Sigmoid colon (tissue), 7 donors: ENCODE measurements around the gene TMEM14A. TPM values are rescaled to one million over a fixed set of nuclear protein-coding genes. Genes with fewer than 3 reads are reported as not detected.

Experiments used
- DNase-seq: peaks from one replicate; pipeline ENCODE4 v3.0.0-alpha.2; 2019
- H3K27ac ChIP-seq, 4 donors: fragments of 200-600 bp; sonication (generic); one replicate each; pipeline ENCODE4 v1.5.1; 2016 to 2019; ENCODE audit warnings: mild to moderate bottlenecking in 1 of 4
- H3K27me3 ChIP-seq, 3 donors: fragments of 200-600 bp; sonication (generic); one replicate each; pipeline ENCODE4 v1.5.1; 2019; ENCODE audit warnings: mild to moderate bottlenecking in 1 of 3
- H3K36me3 ChIP-seq, 4 donors: fragments of 200-600 bp; sonication (generic); one replicate each; pipeline ENCODE4 v1.5.1; 2016 to 2019
- H3K4me1 ChIP-seq, 4 donors: fragments of 200-600 bp; sonication (generic); one replicate each; pipeline ENCODE4 v1.5.1; 2017 to 2019
- H3K4me3 ChIP-seq, 4 donors: fragments of 200-600 bp; sonication (generic); one replicate each; pipeline ENCODE4 v1.5.1; 2017 to 2019; ENCODE audit warnings: mild to moderate bottlenecking in 2 of 4, moderate library complexity in 1 of 4
- H3K9me3 ChIP-seq, 4 donors: fragments of 200-600 bp in 3 of 4; sonication (generic) in 3 of 4; one replicate each; pipeline versions ENCODE4 v1.5.1 to v1.6.1; 2013 to 2019
- CTCF ChIP-seq, 4 experiments: fragments of 450-650 bp in 3 of 4; fragments of 200-600 bp in 1 of 4; IDR thresholded peaks; one replicate each; pipeline ENCODE4 v1.5.1; 2016 to 2019; ENCODE audit warnings: antibody characterized with exemption in 4 of 4, mild to moderate bottlenecking in 3 of 4, moderate library complexity in 2 of 4
- EP300 ChIP-seq, 4 donors: sonication (generic); formaldehyde crosslinking; IDR thresholded peaks; one replicate each; pipeline ENCODE4 v1.6.1; 2017; ENCODE audit warnings: antibody characterized with exemption in 4 of 4
- POLR2A ChIP-seq, 2 donors: fragments of 450-650 bp; IDR thresholded peaks; one replicate each; pipeline ENCODE4 v1.6.1; 2016; ENCODE audit warnings: antibody characterized with exemption in 2 of 2, mild to moderate bottlenecking in 2 of 2, moderate library complexity in 2 of 2
- POLR2AphosphoS5 ChIP-seq, 4 donors: sonication (generic); formaldehyde crosslinking; IDR thresholded peaks; one replicate each; pipeline ENCODE4 v1.6.1; 2017; ENCODE audit warnings: antibody characterized with exemption in 4 of 4
- WGBS, 2 donors: extraction: QIAGEN DNeasy Blood & Tissue Kit; methylation state at CpG; one replicate each; pipeline ENCODE4 v1.1.7; 2013; 5-methylcytosine and 5-hydroxymethylcytosine counted together
- intact Hi-C: fragments of 100-400 bp; cut with DNase I; formaldehyde crosslinking; loops from one replicate; pipeline ENCODE4 v1.15.1; 2023
- polyA plus RNA-seq, 3 donors: library from polyadenylated mRNA; stranded (reverse); fragments of 200-250 nt; gene quantifications; one replicate each; pipeline ENCODE4 v1.2.3, GENCODE V29; 2013
- total RNA-seq, 4 donors: library from RNA; depleted of rRNA; stranded (reverse); fragments of >200 nt; gene quantifications; one replicate each; pipeline ENCODE4 v1.1.0, GENCODE V29; 2016
- donor health status: healthy with polysubstance abuse.
- donor health status: Bipolar disorder and iron deficiency.
- donor health status: healthy.

The TMEM14A gene
- total and polyA plus RNA-seq, 7 donors = 18.5 to 48.5 (median 25.2) TPM

GRCh38 chr6:52666071-52666470 is 4.8 kb upstream of the TMEM14A start:
- WGBS, 2 donors = 79 to 83% methylated on average over 2 of the region's 2 CpGs
- no peak overlapping the region for H3K27ac ChIP-seq
- no peaks in the 10 kb centered on the region for H3K36me3 ChIP-seq
- no peak overlapping the region for H3K4me3 ChIP-seq
- no peaks in the 10 kb centered on the region for H3K9me3 ChIP-seq
- intact Hi-C loops = no loop called here
- H3K27me3 ChIP-seq = no peaks in the 10 kb centered on the region
- DNase-seq = no peak
- no peak for TF ChIP-seq CTCF (IDR thresholded peaks at IDR 0.05)
- peaks cover 0 to 23% (median 8%) of the 10 kb centered on the region in 4 donors for H3K4me1 ChIP-seq

- Histone ChIP-seq H3K4me3 (no peak overlapping the region), H3K36me3 (no peaks in the 10 kb centered on the region), H3K27me3 (no peaks in the 10 kb centered on the region), H3K9me3 (no peaks in the 10 kb centered on the region), H3K27ac (no peak overlapping the region), H3K4me1 (peaks cover 0 to 27% (median 12%) of the 10 kb centered on the region in 4 donors)
- 95 to 97% methylated on average over 2 of the region's 2 CpGs for WGBS, 2 donors
- TF ChIP-seq CTCF (IDR thresholded peaks at IDR 0.05) (no peak), POLR2A (IDR thresholded peaks at IDR 0.05) (no peak), POLR2AphosphoS5 (IDR thresholded peaks at IDR 0.05) (no peak), EP300 (IDR thresholded peaks at IDR 0.05) (no peak)
- intact Hi-C loops = no loop called here
- DNase-seq = no peak
These were observed 4.4 kb upstream of the TMEM14A start for GRCh38 chr6:52666523-52666922.

- Histone ChIP-seq H3K4me3 (no peak overlapping the region), H3K27ac (no peak overlapping the region), H3K36me3 (no peaks in the 10 kb centered on the region), H3K27me3 (no peaks in the 10 kb centered on the region), H3K4me1 (peaks cover 0 to 32% (median 16%) of the 10 kb centered on the region in 4 donors), H3K9me3 (no peaks in the 10 kb centered on the region)
- 52 to 76% methylated on average over 1 of the region's 1 CpG for WGBS, 2 donors
- intact Hi-C loops = no loop called here
- DNase-seq = no peak
- TF ChIP-seq POLR2AphosphoS5 (IDR thresholded peaks at IDR 0.05) (no peak), POLR2A (IDR thresholded peaks at IDR 0.05) (no peak), CTCF (IDR thresholded peaks at IDR 0.05) (no peak), EP300 (IDR thresholded peaks at IDR 0.05) (no peak)
These were observed 3.3 kb upstream of the TMEM14A start for GRCh38 chr6:52667572-52667971.

GRCh38 chr6:52671676-52672075 is 763 bp downstream of the TMEM14A start:
- intact Hi-C loops = no loop called here
- H3K4me3 ChIP-seq = peak overlapping the region; percentile 59 to 65 (median 62)
- H3K4me1 ChIP-seq = peaks cover 0 to 15% (median 10%) of the 10 kb centered on the region in 4 donors
- DNase-seq = no peak
- peaks cover 0 to 5% (median under 1%) of the 10 kb centered on the region in 4 donors for H3K36me3 ChIP-seq
- WGBS, 2 donors = 72 to 80% methylated on average over 9 of the region's 9 CpGs
- H3K27me3 ChIP-seq = no peaks in the 10 kb centered on the region
- no peak overlapping the region for H3K27ac ChIP-seq
- TF ChIP-seq POLR2A (IDR thresholded peaks at IDR 0.05) (no peak), CTCF (IDR thresholded peaks at IDR 0.05) (no peak), POLR2AphosphoS5 (IDR thresholded peaks at IDR 0.05) (no peak), EP300 (IDR thresholded peaks at IDR 0.05) (no peak)
- H3K9me3 ChIP-seq = no peaks in the 10 kb centered on the region

GRCh38 chr6:52672412-52673025 is 1.6 kb downstream of the TMEM14A start:
- Histone ChIP-seq H3K9me3 (no peaks in the 10 kb centered on the region), H3K27ac (no peak overlapping the region), H3K36me3 (peaks cover 0 to 13% (median 3%) of the 10 kb centered on the region in 4 donors), H3K27me3 (no peaks in the 10 kb centered on the region), H3K4me3 (no peak overlapping the region), H3K4me1 (peaks cover 0 to 15% (median 10%) of the 10 kb centered on the region in 4 donors)
- WGBS, 2 donors = 92 to 93% methylated on average over 9 of the region's 9 CpGs
- DNase-seq = no peak
- TF ChIP-seq EP300 (IDR thresholded peaks at IDR 0.05) (no peak), CTCF (IDR thresholded peaks at IDR 0.05) (no peak), POLR2AphosphoS5 (IDR thresholded peaks at IDR 0.05) (no peak), POLR2A (IDR thresholded peaks at IDR 0.05) (no peak)
- intact Hi-C loops = no loop called here
